GM20000 (cell line): ENCODE results near the gene MAP3K5.

ENCODE experiments used
- DNase-seq: peaks from one replicate; pipeline ENCODE4 v3.0.0; 2012; ENCODE audit warnings: low spot score
- CTCF ChIP-seq: IDR thresholded peaks from 2 replicates; pipeline ENCODE4 v1.5.1; 2012; ENCODE audit warnings: mild to moderate bottlenecking, control low read depth; ENCODE audit errors: extremely low read depth, missing control alignments

Gene MAP3K5

GRCh38 chr6:136792410-136793262 is at the start of gene MAP3K5:
Gene MAP3K5, minus strand, starts transcription at chr6:136792477. Its CDS starts 320 bp downstream, at chr6:136792157.
- peak; percentile 89 for TF ChIP-seq CTCF
- DNase-seq: peak; percentile 80

GRCh38 chr6:136840276-136841001 is 48.2 kb upstream of the MAP3K5 start:
- no peak for TF ChIP-seq CTCF
- DNase-seq: no peak

- TF ChIP-seq CTCF: no peak
- no peak for DNase-seq
Observed at GRCh38 chr6:136831873-136832562, 39.7 kb upstream of the MAP3K5 start.

- DNase-seq: no peak
- TF ChIP-seq CTCF: no peak
Observed at GRCh38 chr6:136826216-136826615, 33.9 kb upstream of the MAP3K5 start.

GRCh38 chr6:136823128-136823660 is 30.9 kb upstream of the MAP3K5 start:
- no peak for TF ChIP-seq CTCF

GRCh38 chr6:136822376-136823127 is 30.3 kb upstream of the MAP3K5 start, which contains the start of gene PEX7:
Gene PEX7, plus strand, starts transcription at chr6:136822592. Its CDS starts 74 bp downstream, at chr6:136822666.
- peak; percentile 68 for TF ChIP-seq CTCF
- DNase-seq: peak; percentile 92

More at GRCh38 chr6:136823128-136823660, 30.9 kb upstream of the MAP3K5 start:
- no peak for DNase-seq
